Fibroblast of mammary gland (primary cell): Measurements from ENCODE around the gene EXOC4.

Experiments
- DNase-seq: peaks from one replicate; pipeline ENCODE4 v3.0.0-alpha.2; 2010; ENCODE audit warnings: low read depth
- H3K4me3 ChIP-seq: 2 replicates; pipeline ENCODE4 v1.5.1; 2011; ENCODE audit warnings: low read depth, mild to moderate bottlenecking, low read length, moderate library complexity; ENCODE audit not compliant: control insufficient read depth
- TF ChIP-seq, protein P1 (sequence below): conservative IDR thresholded peaks from 2 replicates; pipeline ENCODE4 v1.5.1; 2011; ENCODE audit warnings: low read depth, low read length, inconsistent platforms; ENCODE audit not compliant: control insufficient read depth, insufficient read depth

Gene EXOC4

DNA sequence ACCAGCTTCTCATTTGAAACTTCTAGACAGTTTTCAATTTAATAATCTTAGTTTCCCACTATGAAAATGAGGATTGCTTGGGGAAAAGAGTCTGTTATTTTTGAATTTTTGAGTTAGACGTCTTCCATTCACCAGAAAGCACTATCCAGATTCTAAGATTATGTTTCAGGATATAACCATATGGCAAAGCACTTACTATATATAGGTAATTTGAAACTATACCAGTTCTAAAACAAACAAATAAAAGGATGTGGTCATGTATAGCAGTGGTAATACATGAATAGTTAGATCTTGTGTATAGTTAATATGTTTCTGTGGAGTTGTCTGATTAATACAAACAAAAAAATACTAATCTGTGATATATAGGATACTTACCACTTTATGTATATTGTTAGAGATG is 320.0 kb downstream of the EXOC4 start:
- TF ChIP-seq, protein P1, sequence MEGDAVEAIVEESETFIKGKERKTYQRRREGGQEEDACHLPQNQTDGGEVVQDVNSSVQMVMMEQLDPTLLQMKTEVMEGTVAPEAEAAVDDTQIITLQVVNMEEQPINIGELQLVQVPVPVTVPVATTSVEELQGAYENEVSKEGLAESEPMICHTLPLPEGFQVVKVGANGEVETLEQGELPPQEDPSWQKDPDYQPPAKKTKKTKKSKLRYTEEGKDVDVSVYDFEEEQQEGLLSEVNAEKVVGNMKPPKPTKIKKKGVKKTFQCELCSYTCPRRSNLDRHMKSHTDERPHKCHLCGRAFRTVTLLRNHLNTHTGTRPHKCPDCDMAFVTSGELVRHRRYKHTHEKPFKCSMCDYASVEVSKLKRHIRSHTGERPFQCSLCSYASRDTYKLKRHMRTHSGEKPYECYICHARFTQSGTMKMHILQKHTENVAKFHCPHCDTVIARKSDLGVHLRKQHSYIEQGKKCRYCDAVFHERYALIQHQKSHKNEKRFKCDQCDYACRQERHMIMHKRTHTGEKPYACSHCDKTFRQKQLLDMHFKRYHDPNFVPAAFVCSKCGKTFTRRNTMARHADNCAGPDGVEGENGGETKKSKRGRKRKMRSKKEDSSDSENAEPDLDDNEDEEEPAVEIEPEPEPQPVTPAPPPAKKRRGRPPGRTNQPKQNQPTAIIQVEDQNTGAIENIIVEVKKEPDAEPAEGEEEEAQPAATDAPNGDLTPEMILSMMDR = no peak
- no peak for DNase-seq
- H3K4me3 ChIP-seq = no peak overlapping the region

DNA sequence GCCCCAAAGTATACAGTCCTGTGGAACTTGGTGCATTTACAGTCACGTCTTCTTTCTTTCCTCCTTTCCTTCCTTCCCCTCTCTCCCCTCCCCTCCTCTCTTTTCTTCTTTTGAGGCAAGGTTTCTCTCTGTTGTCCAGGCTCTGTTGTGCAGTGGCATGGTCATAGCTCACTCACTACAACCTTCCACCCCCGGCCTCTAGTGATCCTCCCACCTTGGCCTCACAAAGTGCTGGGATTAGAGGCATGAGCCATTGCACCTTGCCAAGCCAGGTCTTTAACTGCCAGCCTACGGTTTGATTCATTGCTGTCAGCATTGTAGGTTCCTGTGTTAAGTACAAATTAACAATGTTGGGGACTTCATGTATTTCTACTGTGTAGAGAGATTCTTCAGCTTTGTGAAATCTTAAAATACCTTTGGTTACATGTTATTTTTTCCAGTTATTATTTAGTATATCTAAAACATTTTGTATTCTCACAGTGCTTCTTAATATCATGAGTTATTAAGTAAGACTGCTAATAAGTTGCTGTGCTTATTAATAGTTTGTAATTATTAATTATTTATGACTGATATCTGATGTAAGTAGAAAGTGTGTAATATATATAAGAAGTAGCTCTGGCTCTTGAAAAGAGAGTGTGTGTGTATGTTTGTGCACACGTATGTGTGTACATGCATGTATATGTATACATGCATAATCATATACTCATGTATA is 320.8 kb downstream of the EXOC4 start:
- DNase-seq = no peak
- no peak overlapping the region for H3K4me3 ChIP-seq
- TF ChIP-seq, protein P1 = no peak

DNA sequence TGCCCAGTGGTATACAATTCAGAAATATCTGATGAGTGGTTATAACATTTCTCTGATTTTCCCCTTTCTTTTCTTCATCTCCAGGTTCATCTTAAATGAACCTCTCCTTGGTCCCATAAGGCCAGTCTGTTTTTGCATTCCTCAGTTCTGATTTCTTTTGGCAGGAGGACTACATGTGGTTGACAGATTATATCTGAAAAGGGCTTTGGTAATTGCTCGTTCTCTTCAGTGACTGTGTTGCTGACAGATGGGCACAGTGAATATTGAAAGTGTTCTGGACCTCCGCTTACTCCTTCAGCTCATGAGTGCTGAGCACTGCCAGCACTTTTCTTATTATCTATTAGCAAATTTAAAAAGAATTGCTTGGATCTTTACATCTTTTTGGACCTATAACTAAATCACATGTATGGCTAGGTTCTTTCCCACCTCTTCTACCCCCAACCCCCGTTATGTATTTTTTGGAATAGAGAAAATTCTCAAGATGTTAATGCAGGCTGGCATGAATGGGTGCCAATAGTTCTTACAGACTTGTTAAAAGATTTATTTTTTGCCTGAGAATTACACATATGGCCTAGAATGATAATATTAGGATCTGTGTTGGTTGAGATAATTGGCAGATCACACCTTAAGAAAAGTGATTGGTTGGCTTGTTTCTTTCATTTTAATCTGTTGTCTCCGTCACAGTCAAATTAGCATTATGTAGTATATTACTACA is 323.0 kb downstream of the EXOC4 start:
- peak; percentile 29 for DNase-seq
- TF ChIP-seq, protein P1 = no peak
- no peak overlapping the region for H3K4me3 ChIP-seq

DNA sequence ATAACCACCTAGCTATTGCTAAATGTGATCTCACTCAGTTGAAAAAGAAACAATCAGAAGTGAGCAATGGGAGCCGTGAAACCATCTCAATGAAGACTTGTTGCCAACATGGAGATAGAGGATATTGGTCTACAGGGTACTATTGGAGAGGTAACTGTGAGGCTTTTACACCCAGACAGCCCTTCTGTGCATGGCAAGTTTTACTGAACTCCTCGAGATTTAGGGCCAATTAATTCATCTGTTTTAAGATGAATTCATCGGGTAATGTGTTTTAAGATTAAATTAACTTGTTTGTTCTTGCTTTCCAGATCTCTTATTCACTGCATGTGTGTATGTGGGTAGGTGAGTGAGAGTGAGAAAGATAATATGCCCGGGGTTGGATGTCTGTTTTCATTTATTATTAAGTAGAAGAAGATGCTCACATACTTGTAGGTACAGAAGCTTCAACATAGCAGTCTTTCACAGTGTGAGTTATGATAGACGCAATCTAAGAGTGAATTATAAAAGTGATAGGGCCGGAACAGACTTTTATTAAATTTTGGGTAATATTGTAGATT is 323.8 kb downstream of the EXOC4 start:
- H3K4me3 ChIP-seq = no peak overlapping the region
- TF ChIP-seq, protein P1 = no peak
- no peak for DNase-seq

DNA sequence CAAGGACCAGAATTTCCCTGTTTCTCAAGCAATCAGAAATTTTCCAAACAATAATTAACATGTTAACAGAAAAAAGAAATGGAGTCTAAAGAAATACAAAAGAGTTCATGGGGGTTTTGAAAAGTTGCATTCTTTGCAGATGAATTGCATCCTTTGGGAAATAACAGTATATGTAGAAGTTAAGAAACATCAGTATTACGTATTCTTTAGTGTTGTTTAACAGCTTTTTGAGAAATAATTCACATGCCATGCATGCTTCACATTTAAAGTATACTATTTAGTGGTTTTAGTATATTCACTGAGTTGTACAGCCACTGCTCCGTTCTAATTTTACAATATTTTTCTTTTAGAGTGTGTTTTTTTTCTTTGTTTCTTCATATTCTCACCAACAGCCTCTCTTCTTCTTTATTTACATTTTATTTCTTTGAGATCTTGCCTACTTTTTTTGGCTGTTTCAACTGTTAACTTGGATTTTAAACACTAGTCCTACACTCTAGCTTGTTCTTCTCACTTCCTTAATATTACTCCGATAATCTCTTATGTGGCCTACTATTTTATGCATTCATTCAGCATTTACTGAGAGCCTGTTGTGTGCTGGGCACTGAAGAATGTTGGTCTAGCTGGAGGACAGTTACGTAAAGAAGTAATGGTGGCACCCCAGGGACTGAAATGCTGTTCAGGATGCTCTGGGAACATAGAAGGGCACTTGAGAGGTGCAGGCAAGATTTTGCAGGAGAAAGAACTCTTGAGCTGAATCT is 330.1 kb downstream of the EXOC4 start:
- TF ChIP-seq, protein P1 = no peak
- peak; percentile 84 for DNase-seq
- no peak overlapping the region for H3K4me3 ChIP-seq

DNA sequence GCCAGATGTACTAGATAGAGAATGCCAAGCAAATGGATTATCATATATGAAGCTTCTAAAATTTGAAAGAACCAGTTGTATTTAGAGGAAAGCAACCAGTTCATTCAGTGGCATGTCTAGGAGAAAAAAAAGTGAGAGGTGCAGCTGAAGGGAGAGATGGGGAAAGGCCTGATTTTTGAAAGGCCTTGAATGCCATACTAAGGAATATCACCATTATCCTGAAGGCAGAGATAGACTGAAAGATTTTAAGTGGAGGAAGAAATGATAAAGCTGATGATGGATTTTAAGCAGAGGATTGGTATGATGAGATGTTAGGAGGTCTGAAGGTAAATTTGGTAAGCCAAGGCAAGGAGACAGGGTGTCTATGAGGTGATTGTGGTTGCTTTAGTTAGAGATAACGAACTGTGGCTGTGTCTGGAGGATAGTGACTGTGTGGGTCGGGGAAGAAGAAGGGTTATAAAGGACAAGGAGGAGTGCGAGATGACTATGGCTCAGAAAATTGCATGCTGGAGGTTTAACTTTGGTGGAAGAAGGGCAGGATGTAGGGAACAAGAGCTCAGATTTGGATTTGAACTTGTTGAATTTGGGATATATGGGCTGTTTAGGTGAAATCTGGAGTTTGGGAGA is 330.8 kb downstream of the EXOC4 start:
- DNase-seq = no peak
- TF ChIP-seq, protein P1 = no peak
- H3K4me3 ChIP-seq = no peak overlapping the region
